ENCODE data around the gene SGSM2. TPM values are rescaled to one million over a fixed set of nuclear protein-coding genes. Genes with fewer than 3 reads are reported as not detected.

Gene SGSM2
- polyA plus RNA-seq, 1 donor from 2014 or later = 222 TPM

GRCh38 chr17:2400877-2401425 is 63.6 kb downstream of the SGSM2 start, which contains the start of gene MNT:
Gene MNT, minus strand, starts transcription at chr17:2401060. Its CDS starts 348 bp downstream, at chr17:2400712.
- Histone ChIP-seq H3K27me3 (ENCODE audit: insufficient read depth, low read depth, low read length) (no peaks in the 10 kb centered on the region), H3K27ac (ENCODE audit: low read length) (peak within 1 kb of the TSS; percentile 100), H4K20me1 (ENCODE audit: insufficient read depth) (peaks cover 23% of the 10 kb centered on the region), H3K9ac (ENCODE audit: low read length) (peak within 1 kb of the TSS; percentile 99), H3F3A (ENCODE audit: insufficient read depth, low read length, poor library complexity, severe bottlenecking) (no peaks in the 10 kb centered on the region), H3K36me3 (ENCODE audit: insufficient read depth, low read length) (no peaks in the 10 kb centered on the region), H3K79me2 (replicated peaks; ENCODE audit: insufficient read depth, low read length) (peaks cover 42% of the 10 kb centered on the region), H3K4me3 (ENCODE audit: low read length) (peak within 1 kb of the TSS; percentile 100), H3K9me2 (ENCODE audit: insufficient read depth, low read length) (no peaks in the 10 kb centered on the region), H3K9me3 (ENCODE audit: low read length) (no peaks in the 10 kb centered on the region), H2AFZ (ENCODE audit: low read depth, low read length) (no peak within 1 kb of the TSS), H3K4me2 (ENCODE audit: low read length) (peak within 1 kb of the TSS; percentile 33)
- TF ChIP-seq TAF1 (IDR thresholded peaks at IDR 0.05; ENCODE audit: low read depth) (peak; percentile 91), POLR2AphosphoS5 (IDR thresholded peaks at IDR 0.05) (peak; percentile 95), CTCF (IDR thresholded peaks at IDR 0.05; ENCODE audit: poor library complexity, severe bottlenecking) (no peak), REST (IDR thresholded peaks at IDR 0.05; ENCODE audit: borderline replicate concordance) (peak; percentile 93), EP300 (conservative IDR thresholded peaks at IDR 0.05; ENCODE audit: poor library complexity, severe bottlenecking) (no peak), SMC3 (conservative IDR thresholded peaks at IDR 0.05; ENCODE audit: poor library complexity) (no peak), MXI1 (conservative IDR thresholded peaks at IDR 0.05; ENCODE audit: poor library complexity, severe bottlenecking) (no peak), EZH2 (IDR thresholded peaks at IDR 0.05; ENCODE audit: borderline replicate concordance, insufficient read depth, low read length, poor library complexity, severe bottlenecking) (no peak)

GRCh38 chr17:2401426-2402221 is 64.3 kb downstream of the SGSM2 start:
- H3K79me2 ChIP-seq (replicated peaks; ENCODE audit: insufficient read depth, low read length) = peaks cover 35% of the 10 kb centered on the region
- no peak overlapping the region for H2AFZ ChIP-seq (ENCODE audit: low read depth, low read length)
- H3K9me2 ChIP-seq (ENCODE audit: insufficient read depth, low read length) = no peaks in the 10 kb centered on the region
- H3K27me3 ChIP-seq (ENCODE audit: insufficient read depth, low read depth, low read length) = no peaks in the 10 kb centered on the region
- TF ChIP-seq POLR2AphosphoS5 (IDR thresholded peaks at IDR 0.05) (no peak), EZH2 (IDR thresholded peaks at IDR 0.05; ENCODE audit: borderline replicate concordance, insufficient read depth, low read length, poor library complexity, severe bottlenecking) (no peak), RAD21 (conservative IDR thresholded peaks at IDR 0.05) (peak; percentile 28), REST (IDR thresholded peaks at IDR 0.05; ENCODE audit: borderline replicate concordance) (peak; percentile 11), MXI1 (conservative IDR thresholded peaks at IDR 0.05; ENCODE audit: poor library complexity, severe bottlenecking) (peak; percentile 97), EP300 (conservative IDR thresholded peaks at IDR 0.05; ENCODE audit: poor library complexity, severe bottlenecking) (peak; percentile 71)
- H3K27ac ChIP-seq (ENCODE audit: low read length) = peak overlapping the region; percentile 100
- no peaks in the 10 kb centered on the region for H3F3A ChIP-seq (ENCODE audit: insufficient read depth, low read length, poor library complexity, severe bottlenecking)
- H3K36me3 ChIP-seq (ENCODE audit: insufficient read depth, low read length) = no peaks in the 10 kb centered on the region
- no peaks in the 10 kb centered on the region for H3K9me3 ChIP-seq (ENCODE audit: low read length)
- peak overlapping the region; percentile 100 for H3K4me3 ChIP-seq (ENCODE audit: low read length)
- H3K4me2 ChIP-seq (ENCODE audit: low read length) = no peak overlapping the region
- H4K20me1 ChIP-seq (ENCODE audit: insufficient read depth) = peaks cover 16% of the 10 kb centered on the region
- peak overlapping the region; percentile 99 for H3K9ac ChIP-seq (ENCODE audit: low read length)
